Stimulated activated CD4-positive, alpha-beta T cell treated with anti-CD3 and anti-CD28 coated beads, Interleukin-1b, Interleukin-23, amount 100 ng/mL, for 24 hours (primary cell): ENCODE data around the gene ZER1.
A peak's percentile ranks its signal among the peaks of the same experiment; 100 is the strongest.
"Not testable (repeated sequence)": the region's sequence is repeated elsewhere in the genome, so short reads cannot be mapped to it uniquely, and the experiment has no call there.

Experiments
- DNase-seq, 4 experiments: peaks; one replicate each; pipeline ENCODE4 v3.0.0-alpha.2; 2020; ENCODE audit warnings: low read depth in 4 of 4, low spot score in 1 of 4

The ZER1 gene

DNA sequence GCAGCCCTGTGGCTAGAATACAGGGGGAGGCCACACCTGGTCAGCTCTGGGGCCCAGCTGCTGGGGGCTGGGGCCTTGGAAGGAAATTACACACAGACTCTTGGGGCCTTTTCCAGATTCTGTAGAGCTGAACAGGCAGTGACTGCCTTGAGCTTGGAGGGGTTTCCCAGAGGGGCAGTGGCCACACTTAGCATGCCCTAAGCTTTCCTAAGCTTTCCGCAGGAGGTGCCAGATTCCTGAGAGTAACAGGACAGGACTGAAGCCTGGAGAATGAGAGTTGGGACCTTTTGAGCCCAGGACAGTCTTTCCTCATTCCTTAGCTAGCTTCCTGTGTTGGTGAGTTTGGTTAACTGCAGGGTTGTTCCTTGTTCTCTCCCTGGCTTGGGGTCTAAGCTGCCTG lies 16.7 kb upstream of the ZER1 start:
- no peak for DNase-seq

DNA sequence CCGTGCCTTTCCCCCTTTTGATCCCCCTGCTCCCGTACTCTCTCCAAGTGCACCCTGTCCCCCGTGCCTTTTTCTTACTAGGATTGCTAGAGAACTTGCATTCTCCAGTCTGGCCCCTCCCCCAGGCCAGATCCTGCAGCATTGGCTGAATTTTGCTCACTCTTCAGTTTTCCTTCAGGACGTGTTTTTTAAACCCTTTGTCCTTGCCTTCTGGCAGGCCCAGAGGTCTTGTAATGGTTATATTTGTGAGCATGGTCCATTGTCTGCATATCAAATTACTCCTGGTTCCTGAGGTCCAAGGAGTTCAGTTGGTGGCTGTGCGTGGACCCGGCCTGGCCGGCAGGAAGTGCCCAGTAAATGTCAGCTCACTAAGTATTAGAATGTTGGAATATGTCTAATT lies 15.9 kb upstream of the ZER1 start:
- DNase-seq: no peak

DNA sequence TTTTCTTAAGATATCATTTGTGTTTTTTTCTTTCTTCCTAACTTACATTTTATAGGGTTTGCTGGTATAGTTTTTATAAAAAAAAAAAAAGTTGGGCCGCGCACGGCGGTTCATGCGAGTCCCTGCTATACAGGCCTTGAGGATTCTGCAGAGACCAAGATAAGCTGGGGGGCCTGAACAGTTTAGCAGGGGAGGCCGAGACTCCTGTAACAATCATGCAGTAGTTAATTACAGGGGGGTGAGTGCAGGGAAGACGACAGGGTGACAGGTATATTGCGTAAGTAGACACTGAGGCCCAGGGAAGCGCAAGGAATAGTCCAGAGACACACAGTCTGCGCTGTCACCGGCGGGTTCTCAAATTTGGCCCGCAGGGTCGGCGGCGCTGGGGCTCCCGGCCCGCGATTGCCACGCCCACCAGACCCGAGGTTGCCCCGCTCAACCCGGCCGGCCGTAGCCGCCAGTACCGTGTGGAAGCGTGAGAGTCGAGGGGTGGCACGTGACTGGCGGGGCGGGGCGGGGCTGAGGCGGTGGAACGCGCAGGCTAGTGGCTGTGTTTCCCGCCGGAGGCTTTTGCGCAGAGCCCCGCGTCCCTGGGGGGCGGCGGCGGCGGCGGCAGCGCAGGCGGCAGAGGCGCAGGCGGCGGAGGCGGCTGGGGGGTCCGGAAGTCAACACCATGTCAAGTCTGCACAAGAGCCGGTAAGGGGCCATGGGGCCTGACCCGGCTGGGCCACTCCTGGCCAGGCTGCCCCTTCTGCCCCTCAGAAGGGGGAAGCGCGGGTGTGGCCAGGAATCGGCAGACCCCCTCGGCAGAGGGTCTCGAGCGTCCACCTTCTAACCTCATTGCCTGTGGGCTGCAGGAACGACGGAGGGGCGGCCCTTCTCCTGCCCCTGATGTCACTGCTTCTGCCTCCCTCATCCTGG lies 15.2 kb upstream of the ZER1 start, which contains the start of gene TBC1D13:
Gene TBC1D13 (plus strand): TSS at position 573 of the 921 bp plus-strand sequence. CDS start 101 bp downstream, at position 674.
- peak; percentile 84 to 90 (median 86) for DNase-seq

DNA sequence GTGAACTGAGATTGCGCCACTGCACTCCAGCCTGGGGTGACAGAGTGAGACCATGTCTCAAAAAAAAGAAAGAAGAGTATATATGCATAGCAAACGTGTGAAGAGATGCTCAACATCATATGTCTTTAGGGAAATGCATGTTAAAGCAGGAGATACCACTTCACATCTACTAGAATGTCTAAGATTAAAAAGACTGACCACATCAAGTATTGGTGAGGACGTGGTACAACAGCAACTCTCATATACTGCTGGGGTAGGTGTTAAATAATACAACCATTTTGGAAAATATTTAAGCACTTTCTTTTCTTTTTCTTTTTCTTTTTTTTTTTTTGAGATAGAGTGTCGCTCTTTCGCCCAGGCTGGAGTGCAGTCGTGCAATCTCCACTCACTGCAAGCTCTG lies 13.7 kb upstream of the ZER1 start:
- DNase-seq: no peak

DNA sequence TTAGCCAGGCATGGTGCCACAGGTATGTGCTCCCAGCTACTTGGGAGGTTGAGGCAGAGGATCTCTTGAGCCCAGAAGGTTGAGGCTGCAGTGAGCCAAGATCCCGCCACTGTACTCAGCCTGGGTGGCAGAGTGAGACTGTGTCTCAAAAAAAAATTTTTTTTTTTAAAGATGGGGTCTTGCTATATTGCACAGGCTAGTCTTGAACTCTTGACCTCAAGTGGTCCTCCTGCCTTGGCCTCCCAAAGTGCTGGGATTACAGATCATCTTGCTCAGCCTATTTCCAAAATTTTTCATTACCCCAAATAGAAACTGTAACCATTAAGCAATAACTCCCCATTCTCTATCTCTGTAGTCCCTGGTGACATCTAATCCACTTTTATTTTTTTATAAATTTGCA lies 10.9 kb upstream of the ZER1 start:
- DNase-seq: no peak

DNA sequence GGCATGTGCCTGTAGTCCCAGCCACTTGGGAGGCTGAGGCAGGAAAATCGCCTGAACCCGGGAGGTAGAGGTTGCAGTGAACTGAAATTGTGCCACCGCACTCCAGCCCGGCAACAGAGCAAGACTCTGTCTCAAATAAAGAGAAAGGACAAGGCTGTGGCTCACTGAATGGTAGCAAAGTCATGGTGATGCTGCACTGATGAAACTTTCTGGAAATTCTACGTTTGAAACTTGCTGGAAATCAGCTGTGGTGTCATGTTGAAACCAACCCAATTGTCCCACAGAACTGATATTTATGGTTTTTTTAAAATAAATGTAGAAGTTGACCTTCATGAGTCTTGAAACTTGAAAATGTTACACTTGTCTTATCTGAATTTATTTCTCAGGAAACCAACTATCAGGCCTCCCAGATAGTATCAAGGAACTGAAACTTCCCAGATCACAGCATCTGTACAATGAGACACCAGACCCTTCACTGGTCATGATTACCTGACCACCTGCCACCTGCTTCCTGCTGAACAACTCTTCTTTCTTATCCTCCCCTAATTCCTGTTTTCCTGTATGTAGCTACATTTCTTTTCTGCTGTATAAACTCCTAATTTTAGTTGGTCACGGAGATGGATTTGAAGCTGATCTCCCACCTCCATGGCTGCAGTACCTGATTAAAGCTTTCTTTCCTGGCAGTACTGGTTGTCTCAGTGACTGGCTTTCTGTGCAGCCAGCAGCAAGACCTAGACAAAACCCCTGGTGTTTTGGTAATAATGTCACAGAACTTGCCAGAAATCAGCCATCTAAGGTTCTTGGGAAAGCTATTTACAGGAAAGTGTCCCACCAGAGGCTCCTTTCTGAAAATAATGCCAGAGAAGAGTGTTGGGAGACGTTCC lies 9.7 kb upstream of the ZER1 start:
- no peak for DNase-seq

DNA sequence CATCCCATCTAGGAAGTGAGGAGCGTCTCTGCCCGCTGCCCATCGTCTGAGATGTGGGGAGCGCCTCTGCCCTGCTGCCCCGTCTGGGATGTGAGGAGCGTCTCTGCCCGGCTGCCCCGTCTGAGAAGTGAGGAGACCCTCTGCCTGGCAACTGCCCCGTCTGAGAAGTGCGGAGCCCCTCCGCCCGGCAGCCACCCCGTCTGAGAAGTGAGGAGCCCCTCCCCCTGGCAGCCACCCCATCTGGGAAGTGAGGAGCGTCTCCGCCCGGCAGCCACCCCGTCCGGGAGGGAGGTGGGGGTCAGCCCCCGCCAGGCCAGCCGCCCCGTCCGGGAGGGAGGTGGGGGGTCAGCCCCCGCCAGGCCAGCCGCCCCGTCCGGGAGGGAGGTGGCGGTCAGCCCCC lies 8.4 kb upstream of the ZER1 start:
- DNase-seq: not testable (repeated sequence)

DNA sequence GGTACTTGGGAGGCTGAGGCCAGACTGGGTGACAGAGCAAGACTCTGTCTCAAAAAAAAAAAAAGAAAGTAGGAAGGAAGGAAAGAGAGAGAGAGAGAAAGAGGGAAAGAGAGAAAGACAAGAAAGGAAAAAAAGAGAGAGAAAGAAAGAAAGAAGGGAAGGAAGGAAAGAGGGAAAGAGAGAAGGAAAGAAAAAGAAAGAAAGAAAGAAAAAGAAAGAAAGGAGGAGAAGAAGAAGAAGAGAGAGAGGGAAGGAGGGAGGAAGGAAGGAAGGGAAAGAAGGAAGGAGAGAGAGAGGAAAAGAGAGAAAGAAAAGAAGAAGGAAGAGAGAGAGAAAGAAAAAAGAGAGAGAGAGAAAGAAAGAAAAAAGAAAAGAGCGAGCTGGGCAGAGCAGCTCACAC lies 3.1 kb upstream of the ZER1 start:
- DNase-seq: no peak

DNA sequence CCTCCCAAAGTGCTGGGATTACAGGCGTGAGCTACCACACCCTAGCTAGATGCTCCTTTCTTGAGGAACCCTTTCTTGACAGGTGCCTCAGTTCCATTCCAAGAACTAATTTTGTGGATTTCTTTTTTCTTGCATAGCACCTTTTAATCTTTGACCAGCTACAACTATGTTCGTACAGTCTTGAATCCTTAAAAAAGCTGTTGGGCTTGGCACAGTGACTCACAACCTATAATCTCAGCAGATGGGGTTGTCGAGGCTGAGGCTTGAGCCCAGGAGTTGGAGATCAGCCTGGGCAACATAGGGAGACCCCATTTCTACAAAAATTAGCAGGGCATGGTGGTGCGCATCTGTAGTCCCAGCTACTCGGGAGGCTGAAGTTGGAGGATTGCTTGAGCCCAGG lies 1.3 kb upstream of the ZER1 start:
- no peak for DNase-seq

DNA sequence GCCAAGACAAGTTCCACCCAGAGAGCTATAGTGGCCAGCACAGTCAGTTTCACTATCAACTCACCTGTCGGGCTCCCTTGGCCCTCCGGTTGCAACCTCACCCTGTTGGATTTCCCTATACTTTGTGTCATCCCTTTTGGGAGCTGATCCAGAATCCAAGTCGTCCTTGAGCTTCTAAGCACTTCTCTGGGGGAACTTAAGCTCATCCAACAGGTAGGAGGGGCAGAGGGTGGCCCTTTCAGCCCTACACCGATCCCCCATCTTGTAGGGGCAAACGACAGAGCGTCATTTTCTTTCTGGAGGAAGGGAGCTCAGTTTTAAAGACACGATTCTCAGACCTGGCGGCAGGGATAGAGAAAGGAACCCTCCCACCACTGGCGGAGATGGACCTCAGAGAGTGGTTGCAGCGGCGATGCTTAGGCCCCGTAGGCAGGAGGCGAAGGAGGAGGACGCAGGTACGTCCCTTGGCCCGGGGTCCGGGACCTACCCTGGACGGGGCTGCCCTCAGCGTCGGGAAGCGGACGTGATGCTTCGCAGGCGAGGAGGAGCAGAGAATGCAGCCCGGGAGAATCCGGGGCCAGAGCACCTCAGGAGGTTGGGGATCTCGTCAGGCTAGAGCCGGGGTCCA lies 519 bp downstream of the ZER1 start:
- DNase-seq: peak in 1 of 4 experiments; percentile 4

DNA sequence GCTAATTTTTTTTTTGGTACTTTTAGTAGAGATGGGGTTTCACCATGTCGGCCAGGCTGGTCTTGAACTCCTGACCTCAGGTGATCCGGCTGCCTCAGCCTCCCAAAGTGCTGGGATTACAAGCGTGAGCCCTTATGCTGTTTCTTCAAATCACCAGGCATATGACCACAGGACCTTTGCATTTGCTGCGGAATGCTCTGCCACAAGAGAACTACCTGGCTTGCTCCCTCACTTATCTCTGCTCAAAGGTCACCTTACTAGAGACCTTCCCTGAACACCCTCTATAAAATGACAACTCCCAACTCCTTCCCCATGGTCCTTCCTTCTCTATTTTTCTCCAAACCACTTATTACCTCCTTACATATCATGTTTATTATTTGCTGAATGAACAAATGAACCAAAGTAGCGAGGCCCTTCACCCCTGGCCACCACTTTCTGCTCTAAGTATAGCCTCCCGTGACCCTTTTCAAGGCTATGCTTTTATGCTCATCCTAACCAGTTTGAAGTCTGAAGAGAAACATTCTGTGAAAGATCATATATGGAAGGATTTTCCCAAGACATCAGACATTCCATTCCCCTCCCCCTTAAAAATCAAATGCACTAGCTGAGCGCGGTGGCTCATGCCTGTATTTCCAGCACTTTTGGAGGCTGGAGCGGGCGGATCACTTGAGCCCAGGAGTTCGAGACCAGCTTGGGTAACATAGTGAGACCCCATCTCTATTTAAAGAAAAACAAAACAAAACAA lies 1.3 kb downstream of the ZER1 start:
- no peak for DNase-seq

DNA sequence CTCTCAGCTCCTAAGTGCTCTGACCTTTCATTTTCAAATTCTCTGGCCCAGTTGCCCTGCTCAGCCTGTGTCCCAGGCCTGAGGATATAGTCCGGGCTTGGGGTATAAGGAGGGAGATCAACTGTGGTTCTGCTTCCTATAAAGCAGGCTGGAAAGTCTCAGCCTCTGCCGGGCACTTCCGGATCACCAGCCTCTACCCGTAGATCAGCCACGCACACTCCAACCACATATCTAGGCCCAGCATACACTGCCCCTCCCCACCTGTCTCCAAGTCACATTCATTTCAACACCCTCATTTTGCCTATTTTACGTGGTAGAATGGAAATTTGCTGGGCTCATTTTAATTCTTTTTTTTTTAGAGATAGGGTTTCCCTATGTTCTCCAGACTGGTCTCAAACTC lies 3.1 kb downstream of the ZER1 start:
- DNase-seq: no peak

DNA sequence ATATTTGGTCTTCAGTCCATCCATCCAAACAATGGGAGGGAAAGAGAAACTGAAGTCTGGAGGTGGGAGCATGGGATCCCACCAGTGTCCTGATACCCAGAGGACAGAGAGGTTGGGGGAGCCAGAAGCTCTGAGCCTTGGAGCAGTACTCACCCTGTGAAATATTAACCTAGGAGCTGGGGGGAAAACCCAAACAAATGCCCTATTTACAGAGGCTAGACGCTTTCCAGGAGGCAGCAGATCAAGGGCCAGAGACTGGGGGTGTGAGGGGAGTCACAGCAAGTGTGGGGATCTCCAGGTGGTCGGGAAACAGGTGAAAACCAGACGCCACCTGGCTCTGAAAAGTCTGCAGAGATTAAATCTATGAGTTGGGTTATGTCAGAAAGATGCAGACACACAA lies 6.2 kb downstream of the ZER1 start:
- DNase-seq: no peak

DNA sequence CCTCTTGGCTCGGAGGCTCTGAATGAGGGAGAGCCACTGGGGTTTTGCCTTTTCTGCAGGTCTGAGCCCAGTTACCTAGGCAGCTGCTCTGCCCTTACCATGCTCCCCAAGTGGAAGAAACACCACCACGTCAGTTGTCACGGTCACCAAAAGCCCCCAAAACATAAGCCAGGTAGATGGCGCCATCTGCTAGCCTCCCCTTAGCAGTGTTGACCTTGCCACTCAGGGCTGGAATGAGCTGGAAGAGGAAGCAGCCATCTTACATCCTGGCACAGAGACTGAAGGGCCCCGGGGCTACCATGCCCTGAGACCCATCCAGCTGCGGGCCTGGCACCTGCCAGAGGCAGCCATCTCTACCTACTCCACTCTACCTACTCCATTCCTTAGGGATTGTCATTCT lies 7.4 kb downstream of the ZER1 start:
- no peak for DNase-seq

DNA sequence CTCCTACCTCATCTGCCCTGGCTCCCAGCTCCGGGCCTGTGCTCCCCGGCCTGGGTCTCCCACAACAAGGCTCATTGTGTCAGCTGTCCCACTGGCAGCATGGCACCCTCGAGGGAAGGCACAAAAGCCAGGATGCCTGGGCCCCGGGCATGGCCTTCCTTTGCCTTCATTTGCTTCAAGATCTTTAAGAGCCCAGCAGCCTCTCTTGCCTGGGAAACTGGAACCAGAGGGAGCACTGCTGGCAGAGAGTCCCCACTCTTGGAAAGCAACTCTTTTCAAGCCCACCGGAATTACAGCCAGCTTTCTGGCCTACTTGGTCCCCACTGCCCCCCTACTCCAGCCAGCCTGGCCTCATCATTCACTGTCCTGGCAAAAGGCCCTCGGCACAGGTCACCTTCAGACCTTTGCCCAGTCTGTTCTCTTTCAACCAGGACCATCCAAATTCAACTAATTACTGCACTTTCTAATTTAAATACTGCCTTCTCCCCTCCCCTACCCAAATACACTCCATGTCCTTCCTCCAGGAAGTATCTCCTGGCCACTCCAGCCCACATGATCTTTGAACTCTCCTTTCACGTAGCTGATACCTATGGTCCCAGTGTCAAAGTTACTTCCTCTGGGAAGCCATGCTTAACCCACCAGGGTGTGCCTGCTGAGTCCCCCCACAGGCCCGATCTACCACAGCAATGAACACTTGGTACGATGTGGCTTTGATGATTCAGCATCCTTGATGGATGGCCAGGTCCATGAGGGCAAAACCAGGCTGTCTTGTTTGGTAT lies 8.9 kb downstream of the ZER1 start:
- no peak for DNase-seq

DNA sequence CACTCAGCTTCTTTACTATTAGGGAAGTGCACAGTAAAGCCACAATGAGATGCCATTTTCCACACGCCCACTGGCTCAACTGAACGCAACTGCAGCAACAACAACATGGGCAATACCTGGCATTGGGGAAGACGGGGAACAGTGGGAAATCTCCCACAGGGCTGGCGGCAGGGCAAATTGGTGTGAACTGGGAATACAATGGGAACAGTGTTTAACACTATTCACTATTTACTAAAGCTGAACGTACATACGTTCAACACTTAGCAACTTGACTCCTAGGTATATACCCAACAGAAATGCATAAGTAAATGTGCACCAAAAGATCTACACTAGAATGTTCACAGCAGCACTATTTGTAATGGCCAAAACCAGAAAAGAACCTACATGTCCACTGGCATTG lies 14.1 kb downstream of the ZER1 start:
- DNase-seq: no peak

DNA sequence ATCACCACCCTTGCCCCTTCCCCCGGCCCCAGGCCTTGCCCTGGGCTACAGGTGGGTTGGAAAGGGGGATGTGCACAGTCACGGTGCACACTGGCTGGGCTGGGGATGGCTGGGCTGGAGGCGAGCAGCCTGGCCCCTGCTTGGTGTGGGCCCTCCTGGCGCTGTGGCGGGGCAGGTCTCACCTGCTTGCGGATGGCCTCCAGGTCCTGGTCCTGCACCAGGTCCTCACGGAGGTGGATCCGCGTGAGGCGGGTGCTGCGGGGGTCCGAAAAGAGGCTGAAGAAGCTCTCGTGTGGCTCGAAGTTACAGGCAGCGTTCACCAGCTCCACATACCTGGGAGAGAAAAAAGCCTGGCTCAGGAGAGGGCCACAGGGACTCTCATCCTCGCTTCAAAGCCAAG lies 18.1 kb downstream of the ZER1 start:
- DNase-seq: no peak

DNA sequence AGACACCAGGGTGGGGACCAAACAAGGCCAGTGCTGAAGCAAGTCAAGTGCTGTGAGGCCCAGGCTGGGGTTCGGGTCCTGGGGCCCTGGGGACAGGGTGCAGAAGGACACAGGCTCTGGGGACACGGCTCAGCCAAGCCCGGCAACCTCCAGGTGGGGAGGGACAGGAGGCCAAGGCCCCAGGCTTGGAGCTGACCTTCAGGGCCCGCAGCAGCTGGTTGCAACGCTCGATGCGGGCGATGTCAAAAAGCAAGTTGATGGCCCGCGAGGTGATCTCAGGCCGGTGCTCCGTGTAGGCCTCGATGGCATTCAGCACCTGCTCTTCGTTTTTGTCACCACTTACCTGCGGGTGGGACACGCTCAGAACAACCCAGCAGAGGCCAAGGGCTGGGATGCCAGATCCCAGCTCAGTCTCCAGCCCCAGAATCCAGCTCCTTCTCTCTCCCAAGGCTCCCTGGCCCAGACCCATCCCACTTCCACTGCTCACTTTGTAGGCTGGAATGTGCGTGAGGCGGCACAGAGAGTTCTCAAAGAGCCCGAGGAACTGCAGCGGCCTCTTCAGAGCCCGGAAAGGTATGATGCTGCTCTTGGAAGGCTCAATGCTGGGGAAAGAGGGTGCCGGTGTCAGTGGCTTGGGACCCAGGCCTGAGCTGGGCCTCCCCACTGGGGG lies 20.7 kb downstream of the ZER1 start:
- no peak for DNase-seq

DNA sequence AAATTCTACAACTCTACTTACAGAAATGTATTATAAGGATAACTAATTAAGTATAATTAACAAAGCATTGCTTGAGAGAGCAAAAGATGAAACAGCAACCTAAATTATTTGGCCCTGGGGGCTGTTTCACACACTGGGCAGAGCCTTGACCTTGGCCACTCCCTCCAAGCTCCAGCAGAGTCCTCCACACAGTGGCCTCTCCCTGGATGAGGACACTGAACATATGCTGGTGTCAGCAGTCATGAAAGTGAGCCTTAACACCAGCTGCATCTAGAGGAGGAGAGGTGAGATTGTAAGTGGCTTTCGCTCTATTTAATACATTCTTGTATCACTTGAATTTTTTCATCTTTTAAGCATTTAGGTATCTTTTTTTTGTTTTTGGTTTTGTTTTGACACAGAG lies 24.5 kb downstream of the ZER1 start:
- no peak for DNase-seq

DNA sequence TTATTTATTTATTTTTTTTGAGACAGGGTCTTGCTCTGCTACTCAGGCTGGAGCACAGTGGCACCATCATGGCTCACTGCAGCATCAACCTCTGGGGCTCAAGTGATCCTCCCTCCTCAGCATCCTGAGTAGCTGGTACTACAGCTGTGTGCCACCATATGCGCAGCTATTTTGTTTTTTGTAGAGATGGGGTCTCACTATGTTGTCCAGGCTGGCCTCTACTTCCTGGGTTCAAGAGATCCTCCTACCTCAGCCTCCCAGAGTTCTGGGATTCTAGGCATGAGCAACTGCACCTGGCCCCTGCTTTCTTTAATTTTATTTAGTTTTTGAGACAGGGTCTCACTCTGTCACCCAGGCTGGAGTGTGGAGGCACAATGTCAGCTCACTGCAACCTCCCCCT lies 28.3 kb downstream of the ZER1 start:
- DNase-seq: no peak
